Activated T-cell treated with anti-CD3 and anti-CD28 coated beads, Interleukin-2, amount 50 U/mL, for 48 hours (primary cell): Measurements from ENCODE around the gene ST8SIA6.
A peak's percentile ranks its signal among the peaks of the same experiment; 100 is the strongest.
"Not testable (repeated sequence)": the region's sequence is repeated elsewhere in the genome, so short reads cannot be mapped to it uniquely, and the experiment has no call there.

Source experiments
- DNase-seq, 2 experiments: peaks; one replicate each; pipeline ENCODE4 v3.0.0-alpha.2; 2020

ST8SIA6 gene

GRCh38 chr10:17425584-17426262, 28.7 kb downstream of the ST8SIA6 start:
- DNase-seq: peak; percentile 33 to 38

- no peak for DNase-seq
Measured at GRCh38 chr10:17423632-17424186, 30.7 kb downstream of the ST8SIA6 start.

- DNase-seq: no peak
Measured at GRCh38 chr10:17422931-17423330, 31.5 kb downstream of the ST8SIA6 start.

GRCh38 chr10:17418249-17418648, 36.1 kb downstream of the ST8SIA6 start:
- DNase-seq: no peak

GRCh38 chr10:17416442-17417211, 37.8 kb downstream of the ST8SIA6 start:
- DNase-seq: no peak

GRCh38 chr10:17415046-17415658, 39.2 kb downstream of the ST8SIA6 start:
- no peak for DNase-seq

GRCh38 chr10:17414484-17414883, 39.9 kb downstream of the ST8SIA6 start:
- DNase-seq: no peak

GRCh38 chr10:17413876-17414275, 40.5 kb downstream of the ST8SIA6 start:
- DNase-seq: no peak

- DNase-seq: no peak
Measured at GRCh38 chr10:17412323-17412722, 42.1 kb downstream of the ST8SIA6 start.

- DNase-seq: no peak
Measured at GRCh38 chr10:17410907-17411306, 43.5 kb downstream of the ST8SIA6 start.

- DNase-seq: no peak
Measured at GRCh38 chr10:17409170-17409733, 45.1 kb downstream of the ST8SIA6 start.

- DNase-seq: no peak
Measured at GRCh38 chr10:17407047-17407446, 47.3 kb downstream of the ST8SIA6 start.

- DNase-seq: no peak
Measured at GRCh38 chr10:17406036-17406834, 48.2 kb downstream of the ST8SIA6 start.

GRCh38 chr10:17403161-17403560, 51.2 kb downstream of the ST8SIA6 start:
- DNase-seq: no peak

GRCh38 chr10:17402040-17402439, 52.4 kb downstream of the ST8SIA6 start:
- DNase-seq: not testable (repeated sequence)

GRCh38 chr10:17396004-17396403, 58.4 kb downstream of the ST8SIA6 start:
- DNase-seq: no peak

- DNase-seq: peak; percentile 32 to 36
Measured at GRCh38 chr10:17394854-17395253, 59.5 kb downstream of the ST8SIA6 start.

- DNase-seq: no peak
Measured at GRCh38 chr10:17387861-17388503, 66.4 kb downstream of the ST8SIA6 start.

GRCh38 chr10:17386616-17387075, 67.7 kb downstream of the ST8SIA6 start:
- no peak for DNase-seq

- no peak for DNase-seq
Measured at GRCh38 chr10:17386021-17386420, 68.4 kb downstream of the ST8SIA6 start.

- no peak for DNase-seq
Measured at GRCh38 chr10:17385066-17385465, 69.3 kb downstream of the ST8SIA6 start.
